ENCODE measurements around the gene SPINT1.

The SPINT1 gene, protein sequence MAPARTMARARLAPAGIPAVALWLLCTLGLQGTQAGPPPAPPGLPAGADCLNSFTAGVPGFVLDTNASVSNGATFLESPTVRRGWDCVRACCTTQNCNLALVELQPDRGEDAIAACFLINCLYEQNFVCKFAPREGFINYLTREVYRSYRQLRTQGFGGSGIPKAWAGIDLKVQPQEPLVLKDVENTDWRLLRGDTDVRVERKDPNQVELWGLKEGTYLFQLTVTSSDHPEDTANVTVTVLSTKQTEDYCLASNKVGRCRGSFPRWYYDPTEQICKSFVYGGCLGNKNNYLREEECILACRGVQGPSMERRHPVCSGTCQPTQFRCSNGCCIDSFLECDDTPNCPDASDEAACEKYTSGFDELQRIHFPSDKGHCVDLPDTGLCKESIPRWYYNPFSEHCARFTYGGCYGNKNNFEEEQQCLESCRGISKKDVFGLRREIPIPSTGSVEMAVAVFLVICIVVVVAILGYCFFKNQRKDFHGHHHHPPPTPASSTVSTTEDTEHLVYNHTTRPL
- total RNA-seq: 22.2 to 148 (median 80.8) reads per million in 18 experiments

DNA sequence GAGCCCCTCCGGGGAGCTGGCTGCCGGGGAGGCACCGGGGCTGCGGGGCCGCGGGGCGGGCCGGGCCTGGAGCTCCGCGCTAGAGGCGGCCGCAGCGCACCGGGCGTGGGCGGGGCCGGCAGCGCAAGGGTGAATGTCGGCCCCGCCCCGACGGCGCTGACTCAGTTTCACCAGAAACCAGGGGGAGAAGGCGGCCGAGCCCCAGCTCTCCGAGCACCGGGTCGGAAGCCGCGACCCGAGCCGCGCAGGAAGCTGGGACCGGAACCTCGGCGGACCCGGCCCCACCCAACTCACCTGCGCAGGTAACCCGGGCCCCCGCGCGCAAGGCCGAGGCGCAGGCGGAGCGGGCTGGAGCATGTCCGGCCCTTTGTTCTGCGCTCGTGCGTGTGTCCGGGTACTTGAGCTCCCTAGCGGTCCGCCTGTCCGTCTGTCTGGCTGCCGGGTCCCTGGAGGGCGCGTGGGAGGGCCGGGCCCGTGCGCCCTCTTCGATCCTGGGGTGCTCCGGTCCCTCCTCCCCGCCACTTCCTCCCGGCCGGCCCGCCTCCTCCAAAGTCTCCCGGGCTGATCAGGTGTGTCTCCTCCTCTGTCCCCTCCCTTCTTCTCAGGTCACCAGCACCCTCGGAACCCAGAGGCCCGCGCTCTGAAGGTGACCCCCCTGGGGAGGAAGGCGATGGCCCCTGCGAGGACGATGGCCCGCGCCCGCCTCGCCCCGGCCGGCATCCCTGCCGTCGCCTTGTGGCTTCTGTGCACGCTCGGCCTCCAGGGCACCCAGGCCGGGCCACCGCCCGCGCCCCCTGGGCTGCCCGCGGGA lies at the start of gene SPINT1:
SPINT1 (plus strand) TSS at position 164 of the 811 bp plus-strand sequence; CDS start at position 671, 507 bp downstream.
- DNase-seq: peak; percentile 28 to 63

DNA sequence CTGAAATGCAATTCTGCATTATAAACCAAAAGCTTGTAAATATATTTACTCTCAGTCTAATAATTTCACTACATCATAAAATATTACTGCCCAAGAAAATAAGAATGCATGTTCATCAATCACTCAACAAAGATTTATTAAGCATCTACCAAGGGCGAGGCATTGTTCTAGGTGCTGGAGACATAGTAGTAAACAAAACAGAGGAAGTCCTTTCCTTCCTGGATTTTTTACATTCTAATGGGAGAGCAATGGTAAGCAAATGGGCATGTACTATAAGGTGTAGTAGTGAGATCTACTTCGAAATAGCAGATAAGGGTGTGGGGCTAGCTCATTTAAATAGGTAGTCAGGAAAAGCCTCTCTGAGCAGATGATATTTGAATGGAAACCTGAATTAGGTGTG lies 47.8 kb upstream of the SPINT1 start:
- DNase-seq: no peak

DNA sequence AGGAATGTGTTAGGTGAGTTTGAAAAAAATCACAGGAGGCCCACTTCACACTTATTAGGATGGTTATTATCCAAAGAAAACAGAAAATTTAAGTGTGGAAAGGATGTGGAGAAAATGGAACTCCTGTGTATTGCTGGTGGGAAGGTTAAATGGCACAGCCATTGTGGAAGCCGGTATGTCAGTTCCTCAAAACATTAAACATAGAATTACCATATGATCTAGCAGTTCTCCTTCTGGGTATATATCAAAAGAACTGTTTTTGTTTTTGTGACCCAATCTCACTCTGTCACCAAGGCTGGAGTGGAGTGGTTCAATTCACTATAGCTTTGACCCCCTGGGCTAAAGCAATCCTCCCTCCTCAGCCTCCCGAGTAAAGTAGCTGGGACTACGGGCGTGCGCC lies 47.3 kb upstream of the SPINT1 start:
- peak; percentile 51 to 67 for DNase-seq

DNA sequence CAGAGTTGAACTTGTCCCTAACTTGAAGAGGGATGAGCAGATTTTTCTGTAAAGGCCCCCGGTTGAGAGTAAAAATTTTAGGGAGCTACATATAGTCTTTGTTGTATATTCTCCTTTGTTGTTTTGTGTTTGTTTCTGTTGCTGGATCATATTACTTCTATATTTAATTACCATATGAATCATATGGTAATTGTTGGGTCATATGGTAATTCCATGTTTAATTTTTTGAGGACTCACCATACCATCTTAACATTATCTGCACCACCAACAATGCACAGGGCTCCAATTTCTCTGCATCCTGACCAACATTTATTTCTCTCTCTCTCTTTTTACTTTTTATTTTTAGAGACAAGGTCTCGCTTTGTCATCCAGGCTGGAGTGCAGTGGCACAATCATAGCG lies 44.3 kb upstream of the SPINT1 start:
- no peak for DNase-seq

DNA sequence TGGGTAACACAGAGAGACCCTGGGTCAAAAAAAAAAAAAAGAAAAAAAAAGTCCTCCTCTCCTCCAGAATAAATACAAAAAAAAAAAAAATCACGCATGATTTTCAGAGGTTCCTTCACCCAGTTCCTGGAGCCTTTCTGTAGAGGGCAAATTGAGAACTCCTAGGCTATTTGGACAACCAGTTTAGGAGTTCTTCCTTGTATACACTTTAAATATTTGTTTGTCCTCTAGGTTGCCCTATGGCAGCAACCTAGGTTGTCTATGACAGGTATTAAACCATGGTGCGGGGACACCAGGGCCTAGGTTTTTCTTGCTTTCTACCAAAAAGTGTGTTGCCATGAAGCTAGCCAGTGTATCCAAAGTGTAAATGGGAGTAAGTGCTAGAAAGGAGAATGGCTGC lies 40.8 kb upstream of the SPINT1 start:
- no peak for DNase-seq

DNA sequence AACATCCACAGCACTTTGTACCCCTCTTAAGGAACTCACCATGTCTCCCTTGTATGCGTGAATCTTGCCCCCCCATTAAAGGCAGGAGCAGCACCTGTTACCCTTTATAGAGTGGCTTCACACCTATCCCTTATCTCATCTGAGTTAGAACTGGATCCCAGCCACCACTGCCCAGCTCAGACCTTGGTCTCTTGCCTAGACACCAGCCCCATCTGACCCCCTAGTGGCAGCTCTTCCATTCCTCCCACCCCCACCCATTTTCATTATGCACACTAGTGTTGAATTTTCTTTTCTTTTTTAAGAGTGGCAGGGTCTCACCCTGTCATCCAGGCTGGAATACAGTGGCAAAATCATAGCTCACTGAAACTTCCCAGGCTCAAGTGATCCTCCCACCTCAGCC lies 40.2 kb upstream of the SPINT1 start:
- DNase-seq: no peak

DNA sequence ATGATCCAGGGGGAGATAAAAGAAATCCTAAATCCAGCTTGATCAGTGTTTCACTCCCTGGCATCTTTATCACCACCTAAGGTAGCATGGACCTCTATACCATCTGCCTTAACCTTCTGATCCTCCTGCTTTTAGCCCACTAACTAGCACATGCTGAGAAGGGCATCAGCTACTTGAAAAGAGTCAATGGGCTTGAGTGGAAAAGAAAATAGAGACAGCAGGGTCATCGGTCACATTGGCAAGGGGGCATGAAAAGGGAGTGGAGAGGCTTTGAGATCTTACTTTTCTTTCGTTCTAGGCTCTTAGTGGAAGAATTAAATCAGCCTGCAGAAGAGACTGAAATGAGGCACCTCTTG lies 37.2 kb upstream of the SPINT1 start:
- DNase-seq: no peak

DNA sequence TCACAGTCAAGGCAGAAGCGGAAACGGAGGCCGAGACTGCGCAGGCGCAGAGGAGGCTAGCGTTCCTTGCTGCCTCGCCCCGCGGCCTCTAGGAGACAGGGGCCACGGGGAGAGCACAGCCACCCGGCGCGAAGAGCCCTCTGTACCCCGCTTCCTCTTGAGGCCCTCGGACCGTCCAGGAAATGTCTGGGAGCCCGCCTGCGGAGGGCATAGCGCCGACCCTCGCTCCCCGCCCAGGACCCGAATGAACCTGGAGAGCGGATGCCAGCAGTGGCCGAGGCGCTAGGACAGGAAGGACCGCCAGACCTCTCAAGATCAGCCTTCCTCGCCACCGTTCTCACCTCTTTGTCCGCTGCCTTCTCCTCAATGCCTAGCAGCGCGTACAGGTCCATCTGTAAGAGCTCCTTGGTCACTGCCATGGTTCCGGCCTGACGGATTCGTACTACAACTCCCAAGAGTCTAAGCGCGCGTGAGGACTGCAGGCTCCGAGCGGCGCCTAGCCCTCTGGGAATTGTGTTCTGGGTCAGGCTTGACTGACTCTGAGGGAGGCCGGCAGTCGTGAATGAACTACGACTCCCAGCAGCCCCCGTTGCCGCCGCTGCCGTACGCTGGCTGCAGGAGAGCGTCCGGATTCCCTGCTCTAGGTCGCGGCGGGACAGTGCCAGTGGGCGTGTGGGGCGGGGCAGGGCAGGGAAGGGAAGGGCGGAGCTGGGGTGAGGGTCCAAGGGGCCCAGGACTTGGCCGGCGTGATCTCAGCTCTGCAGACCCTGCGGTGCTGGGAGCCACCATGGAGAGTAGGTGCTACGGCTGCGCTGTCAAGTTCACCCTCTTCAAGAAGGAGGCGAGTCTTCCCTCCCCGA lies 36.6 kb upstream of the SPINT1 start, which contains the start of the genes DNAJC17 and ZFYVE19:
DNAJC17 (minus strand) TSS at position 446 of the 860 bp plus-strand sequence; CDS start at position 419, 27 bp downstream.
ZFYVE19 (plus strand) TSS at position 62 of the 860 bp plus-strand sequence; CDS start at position 563, 501 bp downstream.
- peak; percentile 98 for DNase-seq

DNA sequence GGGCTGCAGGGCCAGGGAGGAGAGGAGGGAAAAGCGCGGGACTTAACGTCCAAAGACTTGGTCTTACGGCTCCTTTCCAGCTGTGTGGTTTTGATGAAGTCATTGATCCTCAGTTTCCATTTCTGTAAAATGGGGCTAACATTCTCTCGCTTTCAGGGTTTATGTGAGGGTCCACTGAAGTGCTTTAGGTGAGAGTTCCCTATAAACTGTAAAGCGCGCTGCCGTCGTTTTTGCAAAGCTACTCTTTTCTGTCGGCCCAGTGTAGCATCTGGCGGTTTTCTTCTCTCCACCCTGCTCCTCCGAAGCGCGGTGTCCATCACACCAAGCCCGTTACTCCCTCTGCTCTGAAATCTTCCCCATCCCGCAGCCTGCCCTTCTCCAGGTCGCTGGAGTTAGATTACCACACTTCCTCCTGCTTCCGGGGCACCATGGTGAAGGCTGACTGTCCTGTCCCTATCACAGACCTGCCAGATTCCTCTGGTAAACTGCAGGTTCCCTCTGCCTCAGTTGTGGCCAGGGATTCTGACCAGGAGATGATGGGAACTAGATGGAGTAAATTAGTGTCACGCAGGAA lies 35.9 kb upstream of the SPINT1 start:
- DNase-seq: peak in 1 of 2 donors; percentile 16

DNA sequence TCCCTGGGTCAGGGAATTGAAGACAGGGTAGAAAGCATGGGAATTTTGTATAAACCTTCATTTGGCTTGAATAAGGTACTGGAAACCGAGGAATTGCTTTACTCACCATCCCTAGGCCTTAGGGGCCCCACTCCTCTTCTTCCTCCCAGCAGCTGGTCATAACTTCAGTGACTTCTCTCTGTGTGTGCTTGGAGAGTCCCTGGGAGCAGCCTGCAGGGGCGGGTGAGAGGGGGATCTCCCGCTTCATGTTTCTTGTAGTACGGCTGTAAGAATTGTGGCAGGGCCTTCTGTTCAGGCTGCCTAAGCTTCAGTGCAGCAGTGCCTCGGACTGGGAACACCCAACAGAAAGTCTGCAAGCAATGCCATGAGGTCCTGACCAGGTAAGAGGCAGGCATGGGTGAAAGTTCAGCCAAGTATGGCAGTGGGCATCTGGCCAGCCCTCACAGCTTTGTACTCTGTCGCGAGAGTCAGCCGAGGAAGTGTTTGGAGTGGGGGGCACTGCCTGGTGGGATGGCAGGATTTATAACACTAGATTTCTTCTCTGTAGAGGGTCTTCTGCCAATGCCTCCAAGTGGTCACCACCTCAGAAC lies 34.9 kb upstream of the SPINT1 start:
- DNase-seq: no peak

DNA sequence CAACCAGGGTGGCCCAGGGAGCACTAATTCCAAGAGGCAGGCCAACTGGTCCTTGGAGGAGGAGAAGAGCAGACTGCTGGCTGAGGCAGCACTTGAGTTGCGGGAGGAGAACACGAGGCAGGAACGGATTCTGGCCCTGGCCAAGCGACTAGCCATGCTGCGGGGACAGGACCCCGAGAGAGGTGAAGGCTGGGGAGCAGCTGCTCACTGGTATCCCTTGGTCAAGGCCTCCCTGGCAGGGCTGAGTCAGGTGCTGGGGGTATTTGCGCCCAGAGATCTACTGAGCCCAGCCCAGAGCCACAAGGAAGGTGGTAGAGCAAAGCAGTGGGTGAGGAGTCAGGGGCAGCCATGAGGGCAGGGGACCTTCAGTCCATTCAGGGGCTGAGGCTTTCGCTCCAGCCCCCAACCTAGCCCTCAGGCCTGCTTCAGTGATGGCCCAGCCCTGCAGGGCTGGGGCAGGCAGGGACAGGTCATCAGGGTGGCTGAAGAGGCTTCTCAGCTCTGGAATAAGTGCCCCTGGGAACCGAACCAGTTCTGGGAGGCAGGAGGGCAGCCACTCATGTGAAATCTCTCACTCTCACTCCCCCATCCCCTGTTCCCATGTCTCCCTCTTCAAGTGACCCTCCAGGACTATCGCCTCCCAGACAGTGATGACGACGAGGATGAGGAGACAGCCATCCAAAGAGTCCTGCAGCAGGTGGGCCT lies 31.0 kb upstream of the SPINT1 start:
- no peak for DNase-seq

DNA sequence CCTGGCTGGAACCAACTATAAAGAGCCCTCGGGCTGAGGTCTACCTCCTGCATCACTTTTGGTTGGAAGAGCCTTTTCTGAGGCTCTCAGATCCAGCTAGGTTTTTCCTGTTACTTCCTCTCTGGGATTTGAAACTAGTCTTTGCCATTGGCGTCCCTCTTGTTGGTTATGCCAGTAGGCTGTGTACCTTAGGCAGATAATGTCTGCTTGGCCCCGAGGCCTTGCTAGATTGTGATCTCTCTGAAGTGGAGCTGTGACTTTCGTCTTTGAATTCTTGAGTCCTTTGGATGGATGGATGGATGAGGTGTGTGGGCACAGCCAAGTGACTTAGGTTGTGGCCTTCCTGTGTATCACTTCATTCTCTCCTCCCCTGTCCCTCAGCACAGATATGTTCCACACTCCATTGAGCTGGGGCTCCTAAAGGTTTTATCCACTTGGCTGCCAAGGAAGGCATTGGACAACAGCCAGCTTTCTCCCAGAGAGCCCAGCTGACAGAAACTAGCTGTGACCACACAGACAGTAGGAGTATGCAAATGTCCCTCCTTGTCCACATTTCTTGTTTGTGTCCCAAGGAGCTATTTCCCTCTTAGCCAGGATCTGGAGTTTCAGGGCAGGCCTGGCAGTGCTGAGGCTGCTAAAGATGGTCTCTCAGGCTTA lies 28.7 kb upstream of the SPINT1 start:
- DNase-seq: peak; percentile 38 to 67

DNA sequence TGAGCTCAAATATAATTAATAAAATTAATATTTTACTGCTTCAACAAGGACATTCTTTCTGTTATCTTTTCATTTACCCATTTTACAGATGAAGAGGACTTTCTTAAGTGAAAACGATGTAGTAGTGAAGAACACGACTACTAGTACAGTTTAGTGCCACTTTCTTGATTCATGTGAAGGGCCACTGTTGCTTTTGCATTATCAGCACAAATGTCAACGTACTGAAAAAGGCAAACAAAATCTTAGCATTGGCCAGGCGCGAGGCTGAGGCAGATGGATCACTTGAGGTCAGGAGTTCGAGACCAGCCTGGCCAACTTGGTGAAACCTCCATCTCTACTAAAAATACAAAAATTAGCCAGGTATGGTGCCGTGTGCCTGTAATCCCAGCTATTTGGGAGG lies 24.8 kb upstream of the SPINT1 start:
- DNase-seq: no peak

DNA sequence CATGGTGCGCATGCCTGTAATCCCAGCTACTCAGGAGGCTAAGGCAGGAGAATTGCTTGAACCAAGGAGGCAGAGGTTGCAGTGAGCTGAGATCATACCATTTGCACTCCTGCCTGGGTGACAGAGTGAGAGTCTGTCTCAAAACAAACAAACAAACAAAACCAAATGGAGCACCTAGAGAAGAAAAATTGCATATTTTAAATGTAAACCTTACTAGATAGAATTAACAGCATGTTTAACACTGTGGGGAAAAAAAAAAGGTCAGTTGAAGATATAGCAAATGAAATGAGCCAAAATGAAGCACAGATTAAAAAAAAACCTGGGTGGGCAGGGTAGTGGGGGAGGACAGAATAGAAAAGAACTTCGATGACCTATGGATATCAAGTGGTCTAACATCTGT lies 22.7 kb upstream of the SPINT1 start:
- DNase-seq: no peak

DNA sequence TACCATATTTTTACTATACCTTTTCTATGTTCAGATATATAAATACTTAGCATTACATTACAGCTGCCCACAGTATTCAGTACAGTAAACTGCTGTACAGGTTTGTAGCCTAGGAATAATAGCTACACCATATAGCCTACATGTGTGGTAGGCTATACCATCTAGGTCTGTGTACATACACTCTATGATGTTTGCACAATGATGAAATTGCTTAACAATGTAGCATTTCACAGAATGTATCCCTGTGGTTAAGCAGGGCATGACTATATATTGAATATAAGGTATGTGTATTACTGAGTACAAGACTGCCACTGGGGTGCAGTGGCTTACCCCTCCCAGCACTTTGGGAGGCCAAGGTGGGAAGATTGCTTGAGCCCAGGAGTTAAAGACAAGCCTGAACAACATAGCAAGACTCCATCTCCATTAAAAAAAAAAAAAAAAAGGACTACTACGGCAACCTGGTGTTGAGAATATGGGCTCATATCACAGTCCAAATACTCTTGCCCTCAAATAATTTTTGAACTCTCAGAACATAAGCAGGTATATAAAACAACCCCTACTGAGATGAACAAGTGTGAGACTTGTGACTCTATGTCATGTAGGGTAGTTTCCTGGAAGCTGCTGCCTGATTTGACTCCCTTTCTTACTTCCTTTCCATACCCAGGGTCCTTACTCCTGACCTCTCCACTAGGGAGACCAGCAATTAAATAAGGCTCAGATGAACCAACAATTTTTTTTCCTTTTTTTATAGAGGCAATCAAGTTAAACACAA lies 20.1 kb upstream of the SPINT1 start:
- DNase-seq: peak; percentile 32 to 66

DNA sequence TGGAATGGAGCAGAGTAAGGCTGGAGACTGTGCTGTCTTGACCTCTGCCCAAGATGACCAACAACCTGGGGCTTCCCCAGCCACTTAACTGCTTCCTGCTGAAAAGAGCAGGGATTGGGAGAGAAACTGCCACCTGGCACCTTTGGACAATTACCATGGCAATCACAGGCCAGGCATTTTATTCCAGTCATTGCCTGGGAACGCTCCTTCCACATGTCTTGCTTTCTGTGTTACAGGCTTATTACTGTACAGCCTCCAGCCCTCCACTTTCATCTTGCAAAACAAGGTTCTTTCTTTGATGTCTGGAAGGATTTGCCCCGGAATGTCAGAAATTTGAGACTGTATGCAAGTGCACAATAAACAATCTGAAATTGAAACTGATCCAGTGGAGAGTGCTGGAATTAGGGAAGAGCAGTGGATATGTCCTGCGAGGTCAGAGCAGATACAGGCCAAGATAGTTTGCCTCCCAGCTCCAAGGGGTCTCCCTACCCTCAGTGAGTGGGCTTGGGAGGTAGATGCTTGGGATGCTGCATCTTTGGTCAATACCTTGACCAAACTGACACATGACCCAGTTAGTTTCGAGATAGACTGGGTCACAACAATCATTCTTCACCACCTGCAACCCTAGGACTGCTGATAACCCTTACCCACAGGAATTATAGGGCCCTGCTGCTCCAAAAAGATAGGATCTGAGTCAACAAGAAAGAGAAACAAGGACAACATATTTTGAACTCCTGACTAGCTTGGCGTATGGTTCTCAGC lies 18.0 kb upstream of the SPINT1 start:
- no peak for DNase-seq

DNA sequence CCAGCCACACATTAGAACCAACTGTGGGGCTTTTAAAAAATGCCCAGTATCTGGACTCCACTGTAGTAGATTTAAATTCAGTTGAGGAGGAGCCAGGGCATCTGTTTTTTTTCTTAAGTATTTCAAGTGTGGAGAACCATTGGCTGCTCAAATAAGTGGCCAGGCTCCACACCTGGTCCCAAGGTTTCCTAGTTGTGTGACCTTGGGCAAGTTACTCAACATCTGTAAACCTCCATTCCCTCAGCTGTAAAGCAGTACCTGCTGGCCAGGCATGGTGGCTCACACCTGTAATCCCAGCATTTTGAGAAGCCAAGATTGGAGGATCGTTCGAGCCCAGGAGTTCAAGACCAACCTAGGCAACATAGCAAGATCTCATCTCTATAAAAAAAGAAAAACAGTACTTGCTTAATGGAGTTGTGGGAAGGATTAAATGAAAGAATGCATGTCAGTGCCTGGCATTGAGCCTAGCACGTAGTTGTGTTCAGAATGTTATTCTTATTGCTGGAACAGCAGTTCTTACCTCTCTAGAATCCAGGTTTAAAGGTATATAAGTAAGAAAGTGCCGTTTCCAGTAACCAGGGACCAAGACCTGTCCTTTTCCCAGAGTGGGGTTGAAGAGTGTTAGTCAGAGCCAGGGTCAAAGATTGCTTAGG lies 17.3 kb upstream of the SPINT1 start:
- DNase-seq: no peak

DNA sequence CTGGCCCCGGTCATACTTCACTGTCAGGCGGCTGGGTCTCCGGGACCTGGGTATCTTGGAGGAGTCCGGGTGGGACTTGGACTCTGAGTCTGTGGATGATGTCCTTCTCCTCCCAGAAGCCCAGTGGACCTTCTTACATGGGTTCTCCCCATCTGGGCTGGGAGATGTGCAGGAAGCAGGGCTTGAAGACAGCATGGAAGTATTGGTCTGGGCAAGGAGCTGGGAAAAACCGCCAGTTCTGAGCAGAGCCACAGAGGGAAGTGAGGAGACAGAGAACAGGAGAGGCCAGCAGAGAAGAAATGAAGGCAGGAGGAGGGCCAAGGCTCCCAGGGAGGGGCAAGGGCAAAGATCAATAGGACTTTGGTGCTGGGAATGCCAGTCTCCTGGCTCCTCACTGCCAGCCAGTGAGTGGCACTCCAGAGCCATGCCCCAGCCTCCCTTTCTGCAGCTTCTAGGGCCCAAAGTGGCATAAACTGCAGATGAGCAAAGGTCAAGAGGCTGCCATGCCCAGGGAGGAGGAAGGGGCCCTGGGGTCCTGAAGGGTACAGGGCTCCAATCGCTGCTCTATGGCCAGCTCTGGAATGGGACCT lies 15.3 kb upstream of the SPINT1 start, which contains the start of gene PPP1R14D:
PPP1R14D (minus strand) TSS at position 262 of the 590 bp plus-strand sequence; CDS start at position 195, 67 bp downstream.
- no peak for DNase-seq
